ENCODE data around the gene NFE2L2. TPM values are rescaled to one million over a fixed set of nuclear protein-coding genes. Genes with fewer than 3 reads are reported as not detected.
A peak's percentile ranks its signal among the peaks of the same experiment; 100 is the strongest.
"Not testable (repeated sequence)": the region's sequence is repeated elsewhere in the genome, so short reads cannot be mapped to it uniquely, and the experiment has no call there.

The NFE2L2 gene
- total RNA-seq (108 TPM), polyA plus RNA-seq (149 TPM)

GRCh38 chr2:177264693-177265587 lies at the start of gene NFE2L2:
TSS of gene NFE2L2 (minus strand) at chr2:177264727. CDS start at chr2:177264576, 151 bp downstream.
- no peaks in the 10 kb centered on the region for H3K4me1 ChIP-seq (ENCODE audit: insufficient read depth)
- under 1% methylated on average over 66 of the region's 66 CpGs for WGBS
- peak within 1 kb of the TSS; percentile 97 for H3K4me3 ChIP-seq (ENCODE audit: low read depth, low read length)
- DNase-seq (ENCODE audit: extremely low spot score) = peak; percentile 70
- H3K27ac ChIP-seq (ENCODE audit: low read depth) = peak within 1 kb of the TSS; percentile 100
- no peaks in the 10 kb centered on the region for H3K36me3 ChIP-seq (ENCODE audit: insufficient read depth)

GRCh38 chr2:177314194-177314593 lies 49.7 kb upstream of the NFE2L2 start:
- 22% methylated on average over 1 of the region's 1 CpG for WGBS
- H3K27ac ChIP-seq (ENCODE audit: low read depth) = peak overlapping the region; percentile 10
- H3K36me3 ChIP-seq (ENCODE audit: insufficient read depth) = no peaks in the 10 kb centered on the region
- H3K4me1 ChIP-seq (ENCODE audit: insufficient read depth) = no peaks in the 10 kb centered on the region
- no peak overlapping the region for H3K4me3 ChIP-seq (ENCODE audit: low read depth, low read length)
- no peak for DNase-seq (ENCODE audit: extremely low spot score)

- Histone ChIP-seq H3K4me3 (ENCODE audit: low read depth, low read length) (no peak overlapping the region), H3K4me1 (ENCODE audit: insufficient read depth) (no peaks in the 10 kb centered on the region), H3K27ac (ENCODE audit: low read depth) (no peak overlapping the region), H3K36me3 (ENCODE audit: insufficient read depth) (no peaks in the 10 kb centered on the region)
- 90% methylated on average over 2 of the region's 2 CpGs for WGBS
- DNase-seq (ENCODE audit: extremely low spot score) = no peak
These were observed 48.7 kb upstream of the NFE2L2 start for GRCh38 chr2:177313162-177313781.

GRCh38 chr2:177312562-177312961 lies 48.0 kb upstream of the NFE2L2 start:
- no peak overlapping the region for H3K4me3 ChIP-seq (ENCODE audit: low read depth, low read length)
- DNase-seq (ENCODE audit: extremely low spot score) = no peak
- 96% methylated on average over 1 of the region's 1 CpG for WGBS
- H3K27ac ChIP-seq (ENCODE audit: low read depth) = no peak overlapping the region
- H3K36me3 ChIP-seq (ENCODE audit: insufficient read depth) = no peaks in the 10 kb centered on the region
- no peaks in the 10 kb centered on the region for H3K4me1 ChIP-seq (ENCODE audit: insufficient read depth)

GRCh38 chr2:177309672-177310309 lies 45.3 kb upstream of the NFE2L2 start:
- H3K4me3 ChIP-seq (ENCODE audit: low read depth, low read length); H3K36me3 ChIP-seq (ENCODE audit: insufficient read depth); H3K4me1 ChIP-seq (ENCODE audit: insufficient read depth); H3K27ac ChIP-seq (ENCODE audit: low read depth); DNase-seq (ENCODE audit: extremely low spot score): not testable (repeated sequence)
- 88% methylated on average over 7 of the region's 7 CpGs for WGBS

- 50% methylated on average over 3 of the region's 3 CpGs for WGBS
- no peak overlapping the region for H3K27ac ChIP-seq (ENCODE audit: low read depth)
- no peak overlapping the region for H3K4me3 ChIP-seq (ENCODE audit: low read depth, low read length)
- DNase-seq (ENCODE audit: extremely low spot score) = no peak
- H3K4me1 ChIP-seq (ENCODE audit: insufficient read depth) = no peaks in the 10 kb centered on the region
- H3K36me3 ChIP-seq (ENCODE audit: insufficient read depth) = no peaks in the 10 kb centered on the region
These were observed 42.0 kb upstream of the NFE2L2 start for GRCh38 chr2:177306550-177306949.

GRCh38 chr2:177303939-177304338 lies 39.4 kb upstream of the NFE2L2 start:
- no peak for DNase-seq (ENCODE audit: extremely low spot score)
- no peak overlapping the region for H3K4me3 ChIP-seq (ENCODE audit: low read depth, low read length)
- no peak overlapping the region for H3K27ac ChIP-seq (ENCODE audit: low read depth)
- no peaks in the 10 kb centered on the region for H3K36me3 ChIP-seq (ENCODE audit: insufficient read depth)
- no peaks in the 10 kb centered on the region for H3K4me1 ChIP-seq (ENCODE audit: insufficient read depth)

GRCh38 chr2:177302552-177302951 lies 38.0 kb upstream of the NFE2L2 start:
- H3K36me3 ChIP-seq (ENCODE audit: insufficient read depth) = no peaks in the 10 kb centered on the region
- H3K4me3 ChIP-seq (ENCODE audit: low read depth, low read length) = no peak overlapping the region
- DNase-seq (ENCODE audit: extremely low spot score) = no peak
- WGBS = 83% methylated on average over 2 of the region's 2 CpGs
- H3K4me1 ChIP-seq (ENCODE audit: insufficient read depth) = no peaks in the 10 kb centered on the region
- no peak overlapping the region for H3K27ac ChIP-seq (ENCODE audit: low read depth)

- Histone ChIP-seq H3K27ac (ENCODE audit: low read depth) (no peak overlapping the region), H3K4me3 (ENCODE audit: low read depth, low read length) (no peak overlapping the region), H3K4me1 (ENCODE audit: insufficient read depth) (no peaks in the 10 kb centered on the region), H3K36me3 (ENCODE audit: insufficient read depth) (no peaks in the 10 kb centered on the region)
- no peak for DNase-seq (ENCODE audit: extremely low spot score)
- WGBS = 64% methylated on average over 6 of the region's 6 CpGs
These were observed 33.7 kb upstream of the NFE2L2 start for GRCh38 chr2:177298191-177298590.

- Histone ChIP-seq H3K4me3 (ENCODE audit: low read depth, low read length) (no peak overlapping the region), H3K36me3 (ENCODE audit: insufficient read depth) (no peaks in the 10 kb centered on the region), H3K4me1 (ENCODE audit: insufficient read depth) (no peaks in the 10 kb centered on the region), H3K27ac (ENCODE audit: low read depth) (peak overlapping the region; percentile 67)
- WGBS = 22% methylated on average over 3 of the region's 3 CpGs
- DNase-seq (ENCODE audit: extremely low spot score) = no peak
These were observed 31.5 kb upstream of the NFE2L2 start for GRCh38 chr2:177296040-177296439.

GRCh38 chr2:177295484-177295883 lies 31.0 kb upstream of the NFE2L2 start:
- Histone ChIP-seq H3K4me1 (ENCODE audit: insufficient read depth) (no peaks in the 10 kb centered on the region), H3K4me3 (ENCODE audit: low read depth, low read length) (no peak overlapping the region), H3K36me3 (ENCODE audit: insufficient read depth) (no peaks in the 10 kb centered on the region), H3K27ac (ENCODE audit: low read depth) (no peak overlapping the region)
- 19% methylated on average over 3 of the region's 3 CpGs for WGBS
- no peak for DNase-seq (ENCODE audit: extremely low spot score)

GRCh38 chr2:177291701-177292100 lies 27.2 kb upstream of the NFE2L2 start:
- H3K36me3 ChIP-seq (ENCODE audit: insufficient read depth) = no peaks in the 10 kb centered on the region
- no peak overlapping the region for H3K27ac ChIP-seq (ENCODE audit: low read depth)
- WGBS = 95% methylated on average over 4 of the region's 4 CpGs
- no peak overlapping the region for H3K4me3 ChIP-seq (ENCODE audit: low read depth, low read length)
- no peaks in the 10 kb centered on the region for H3K4me1 ChIP-seq (ENCODE audit: insufficient read depth)
- DNase-seq (ENCODE audit: extremely low spot score) = no peak

GRCh38 chr2:177289824-177290628 lies 25.5 kb upstream of the NFE2L2 start:
- no peak overlapping the region for H3K27ac ChIP-seq (ENCODE audit: low read depth)
- 87% methylated on average over 9 of the region's 9 CpGs for WGBS
- no peak overlapping the region for H3K4me3 ChIP-seq (ENCODE audit: low read depth, low read length)
- H3K4me1 ChIP-seq (ENCODE audit: insufficient read depth) = no peaks in the 10 kb centered on the region
- DNase-seq (ENCODE audit: extremely low spot score) = no peak
- no peaks in the 10 kb centered on the region for H3K36me3 ChIP-seq (ENCODE audit: insufficient read depth)

Data from urinary bladder (tissue), 4 donors.